Testis (tissue), 3 donors: ENCODE measurements around the gene ZNF556. TPM values are rescaled to one million over a fixed set of nuclear protein-coding genes. Genes with fewer than 3 reads are reported as not detected.
A peak's percentile ranks its signal among the peaks of the same experiment; 100 is the strongest.

Experiments used
- DNase-seq: peaks from one replicate; pipeline ENCODE4 v3.0.0-alpha.2; 2019
- H3K27ac ChIP-seq, 2 donors: fragments of 200-600 bp; sonication (generic); one replicate each; pipeline ENCODE4 v1.5.1; 2019
- H3K27me3 ChIP-seq: fragments of 200-600 bp; sonication (generic); one replicate; pipeline ENCODE4 v1.5.1; 2019
- H3K36me3 ChIP-seq: fragments of 200-600 bp; sonication (generic); one replicate; pipeline ENCODE4 v1.5.1; 2017; ENCODE audit warnings: low read depth; ENCODE audit errors: missing control alignments
- H3K4me1 ChIP-seq: fragments of 200-600 bp; sonication (generic); one replicate; pipeline ENCODE4 v1.5.1; 2019
- H3K4me3 ChIP-seq, 2 donors: fragments of 200-600 bp; sonication (generic); one replicate each; pipeline ENCODE4 v1.5.1; 2017 to 2019
- H3K9me3 ChIP-seq: fragments of 200-600 bp; sonication (generic); one replicate; pipeline ENCODE4 v1.5.1; 2017
- POLR2A ChIP-seq: fragments of 450-650 bp; IDR thresholded peaks from one replicate; pipeline ENCODE4 v1.6.1; 2017; ENCODE audit warnings: antibody characterized with exemption, mild to moderate bottlenecking, moderate library complexity
- WGBS, 2 donors: methylation state at CpG; one replicate each; pipeline ENCODE4 v1.1.5; 2018; 5-methylcytosine and 5-hydroxymethylcytosine counted together
- intact Hi-C: fragments of 100-400 bp; cut with DNase I; formaldehyde crosslinking; loops from one replicate; pipeline ENCODE4 v1.15.1; 2023; ENCODE audit warnings: low total_unique reads
- polyA plus RNA-seq: library from polyadenylated mRNA; stranded (reverse); fragments of 350-450 nt; fragmentation: Illumina TruSeq; extraction: RNeasy Lipid Tissue Mini Kit (QIAGEN cat#74804); gene quantifications from one replicate; pipeline ENCODE4 v1.2.3, GENCODE V29; 2014; ENCODE audit warnings: low read depth, low replicate concordance; ENCODE audit not compliant: insufficient read depth
- total RNA-seq, 2 donors: library from RNA; depleted of rRNA; stranded (reverse); fragments of >200 nt; gene quantifications; one replicate each; pipeline ENCODE4 v1.2.3, GENCODE V29; 2016
- TF ChIP-seq, protein P1 (sequence below), 3 experiments: fragments of 450-650 bp in 2 of 3; fragments of 200-600 bp in 1 of 3; sonication (generic) in 1 of 3; IDR thresholded peaks; one replicate each; pipeline ENCODE4 v1.5.1; 2016 to 2019; ENCODE audit warnings: antibody characterized with exemption in 3 of 3, mild to moderate bottlenecking in 2 of 3, moderate library complexity in 1 of 3

Gene ZNF556
- total and polyA plus RNA-seq, 3 donors from 2014 or later: 1.9 to 2.4 (median 2.3) TPM

DNA sequence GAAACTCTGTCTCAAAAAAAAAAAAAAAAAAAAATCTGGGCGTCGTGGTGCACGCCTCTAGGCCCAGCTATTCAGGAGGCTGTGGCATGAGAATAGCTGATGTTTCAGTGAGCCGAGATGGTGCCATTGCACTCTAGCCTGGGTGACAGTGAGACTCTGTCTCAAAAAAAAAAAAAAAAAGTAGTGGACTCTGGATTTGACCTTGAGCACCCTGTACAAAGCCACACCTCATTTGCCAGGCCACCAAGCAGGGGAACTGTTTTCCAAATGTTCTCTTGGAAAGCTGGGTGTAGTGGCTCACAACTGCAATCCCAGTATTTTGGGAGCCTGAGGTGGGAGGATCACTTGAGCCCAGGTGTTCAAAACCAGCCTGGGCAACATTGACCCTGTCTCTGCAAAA lies 29.7 kb upstream of the ZNF556 start:
- Histone ChIP-seq H3K27ac (no peak overlapping the region), H3K9me3 (no peaks in the 10 kb centered on the region), H3K36me3 (no peaks in the 10 kb centered on the region), H3K4me3 (no peak overlapping the region), H3K27me3 (no peaks in the 10 kb centered on the region), H3K4me1 (peaks cover 4% of the 10 kb centered on the region)
- 81 to 88% methylated on average over 4 of the region's 4 CpGs for WGBS, 2 donors
- intact Hi-C loops: no loop called here
- DNase-seq: no peak
- no peak for TF ChIP-seq POLR2A
- TF ChIP-seq, protein P1, sequence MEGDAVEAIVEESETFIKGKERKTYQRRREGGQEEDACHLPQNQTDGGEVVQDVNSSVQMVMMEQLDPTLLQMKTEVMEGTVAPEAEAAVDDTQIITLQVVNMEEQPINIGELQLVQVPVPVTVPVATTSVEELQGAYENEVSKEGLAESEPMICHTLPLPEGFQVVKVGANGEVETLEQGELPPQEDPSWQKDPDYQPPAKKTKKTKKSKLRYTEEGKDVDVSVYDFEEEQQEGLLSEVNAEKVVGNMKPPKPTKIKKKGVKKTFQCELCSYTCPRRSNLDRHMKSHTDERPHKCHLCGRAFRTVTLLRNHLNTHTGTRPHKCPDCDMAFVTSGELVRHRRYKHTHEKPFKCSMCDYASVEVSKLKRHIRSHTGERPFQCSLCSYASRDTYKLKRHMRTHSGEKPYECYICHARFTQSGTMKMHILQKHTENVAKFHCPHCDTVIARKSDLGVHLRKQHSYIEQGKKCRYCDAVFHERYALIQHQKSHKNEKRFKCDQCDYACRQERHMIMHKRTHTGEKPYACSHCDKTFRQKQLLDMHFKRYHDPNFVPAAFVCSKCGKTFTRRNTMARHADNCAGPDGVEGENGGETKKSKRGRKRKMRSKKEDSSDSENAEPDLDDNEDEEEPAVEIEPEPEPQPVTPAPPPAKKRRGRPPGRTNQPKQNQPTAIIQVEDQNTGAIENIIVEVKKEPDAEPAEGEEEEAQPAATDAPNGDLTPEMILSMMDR (IDR thresholded peaks at IDR 0.05): no peak

DNA sequence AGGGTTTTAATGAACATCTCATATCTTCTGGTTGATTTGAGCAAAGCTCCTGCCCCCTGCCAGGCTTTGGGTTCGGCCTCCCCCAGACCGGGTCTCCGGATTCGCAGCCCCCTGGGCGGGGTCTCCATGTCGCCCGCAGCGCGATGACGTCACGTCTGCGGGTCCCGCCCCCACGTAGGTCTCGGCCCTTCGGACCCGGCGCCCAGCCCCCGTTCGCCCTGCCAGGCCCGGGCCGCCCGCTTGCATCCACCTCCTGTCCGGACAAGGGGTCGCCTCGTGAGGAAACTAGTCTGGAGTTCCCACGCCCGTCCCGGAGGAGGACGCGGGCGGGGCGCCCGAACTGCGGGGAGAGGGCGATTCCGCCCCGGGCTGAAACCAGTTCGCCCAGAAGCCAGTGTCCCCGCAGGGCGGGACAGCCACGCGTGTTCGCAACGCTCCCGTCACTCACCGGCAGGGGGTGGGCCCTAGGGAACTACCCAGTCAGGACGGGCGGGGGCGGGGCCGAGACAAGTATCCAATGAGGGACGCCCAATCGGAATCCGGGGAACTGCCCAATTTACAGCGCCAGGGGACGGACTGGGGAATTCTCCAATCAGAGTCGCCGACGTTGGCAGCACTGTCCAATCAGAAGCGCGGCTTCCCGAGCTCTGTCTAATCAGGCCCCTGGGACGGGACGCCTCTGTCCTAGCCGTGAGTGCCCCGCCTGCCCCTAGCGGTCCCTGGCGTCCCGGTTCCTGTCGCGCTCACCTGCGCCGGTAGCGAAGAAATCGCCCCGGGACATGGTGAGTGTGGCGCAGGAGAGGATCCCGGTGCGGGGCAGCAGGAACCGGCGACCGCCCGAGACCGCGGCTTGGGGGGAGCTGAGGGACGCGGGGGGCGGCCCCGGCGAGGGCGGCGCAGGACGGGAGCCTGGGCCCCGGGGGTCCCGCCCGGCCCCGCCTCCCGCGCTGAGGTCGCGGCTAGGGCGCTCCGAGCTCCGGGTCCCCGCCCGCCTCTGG lies 26.0 kb upstream of the ZNF556 start, which contains the start of gene ZNF555:
ZNF555 (plus strand) TSS at position 682 of the 998 bp plus-strand sequence; CDS start at position 780, 98 bp downstream.
- Histone ChIP-seq H3K36me3 (no peaks in the 10 kb centered on the region), H3K4me1 (peaks cover 4% of the 10 kb centered on the region), H3K4me3 (peak within 1 kb of the TSS; percentile 70 to 93), H3K9me3 (no peaks in the 10 kb centered on the region), H3K27ac (peak within 1 kb of the TSS; percentile 75 to 96), H3K27me3 (no peaks in the 10 kb centered on the region)
- 0% methylated on average over 21 to 78 of the region's 106 CpGs for WGBS, 2 donors
- TF ChIP-seq, protein P1 (IDR thresholded peaks at IDR 0.05): peak in 2 of 3 experiments; percentile 54 to 72
- no peak for TF ChIP-seq POLR2A
- peak; percentile 100 for DNase-seq
- intact Hi-C loops: no loop called here

DNA sequence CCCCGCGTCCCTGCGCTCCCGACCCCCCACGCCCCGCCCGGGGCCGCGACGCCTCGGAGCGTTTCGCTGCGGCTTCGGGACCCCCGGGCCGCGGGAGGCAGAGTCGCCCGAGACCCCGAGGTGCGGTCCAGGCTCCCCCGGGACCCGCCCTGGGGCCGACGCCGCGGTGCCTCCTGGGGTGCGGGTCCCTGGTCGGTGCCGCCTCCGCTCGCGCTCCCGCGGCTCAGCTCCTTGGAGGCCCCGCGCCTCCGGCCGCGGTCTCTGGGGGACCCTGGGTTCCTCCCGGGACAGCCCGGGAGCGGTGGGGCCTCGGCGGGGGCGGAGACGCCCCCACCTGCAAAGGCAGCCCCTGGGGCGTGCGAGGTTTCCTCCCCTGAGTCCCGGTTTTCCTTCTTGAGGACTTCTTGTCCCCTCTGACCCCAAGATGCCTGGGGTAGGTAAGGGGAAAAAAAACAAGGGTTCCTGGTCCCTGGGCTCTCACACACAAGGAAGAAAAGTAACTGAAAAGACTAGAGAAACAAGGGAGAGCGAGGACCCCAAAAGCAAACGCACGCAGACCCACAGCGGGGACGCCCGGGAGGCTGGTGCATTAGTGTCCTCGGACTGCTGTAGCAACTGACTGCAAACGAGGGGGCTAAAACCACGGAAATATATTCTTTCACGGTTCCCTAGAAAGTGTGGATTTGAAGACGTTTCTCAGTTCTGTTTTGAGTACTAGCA lies 25.1 kb upstream of the ZNF556 start:
- intact Hi-C loops: no loop called here
- Histone ChIP-seq H3K27me3 (no peaks in the 10 kb centered on the region), H3K4me1 (peaks cover 4% of the 10 kb centered on the region), H3K9me3 (no peaks in the 10 kb centered on the region), H3K4me3 (peak overlapping the region; percentile 70 to 93), H3K27ac (peak overlapping the region in 1 of 2 donors; percentile 83), H3K36me3 (no peaks in the 10 kb centered on the region)
- no peak for DNase-seq
- TF ChIP-seq, protein P1 (IDR thresholded peaks at IDR 0.05): no peak
- WGBS, 2 donors: 6 to 10% methylated on average over 13 to 21 of the region's 62 CpGs

DNA sequence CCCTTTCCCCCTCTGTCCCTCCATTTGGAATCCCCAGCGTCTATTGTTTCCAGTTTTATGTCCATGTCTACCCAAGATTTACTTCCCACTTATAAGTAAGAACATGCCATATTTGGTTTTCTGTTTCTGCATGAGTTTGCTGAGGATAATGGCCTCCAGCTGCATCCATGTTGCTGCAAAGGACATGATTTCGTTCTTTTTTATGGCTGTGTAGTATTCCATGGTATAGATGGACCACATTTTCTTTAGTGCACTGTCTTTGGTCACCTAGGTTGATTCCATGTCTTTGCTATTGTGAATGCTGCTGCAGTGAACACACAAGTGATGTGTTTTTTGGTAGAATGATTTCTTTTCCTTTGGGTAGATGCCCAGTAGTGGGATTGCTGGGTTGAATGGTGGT lies 22.0 kb upstream of the ZNF556 start:
- TF ChIP-seq, protein P1 (IDR thresholded peaks at IDR 0.05): no peak
- TF ChIP-seq POLR2A: no peak
- peaks cover 4% of the 10 kb centered on the region for H3K4me1 ChIP-seq
- no peak overlapping the region for H3K4me3 ChIP-seq
- WGBS, 2 donors: 94 to 97% methylated on average over 2 of the region's 2 CpGs
- no peak overlapping the region for H3K27ac ChIP-seq
- no peaks in the 10 kb centered on the region for H3K27me3 ChIP-seq
- DNase-seq: no peak
- intact Hi-C loops: no loop called here
- H3K36me3 ChIP-seq: no peaks in the 10 kb centered on the region
- H3K9me3 ChIP-seq: no peaks in the 10 kb centered on the region
